K562 (cell line): ENCODE measurements around the gene RNF181. TPM values are rescaled to one million over a fixed set of nuclear protein-coding genes. Genes with fewer than 3 reads are reported as not detected.
A peak's percentile ranks its signal among the peaks of the same experiment; 100 is the strongest.
"Not testable (repeated sequence)": the region's sequence is repeated elsewhere in the genome, so short reads cannot be mapped to it uniquely, and the experiment has no call there.

Experiments used
- ATAC-seq: fragments of 200-7000 bp; cut with Tn5 transposase; 3 replicates; pipeline ENCODE4 v1.9.1; 2020; ENCODE audit warnings: moderate library complexity
- BruUV-seq: library from RNA; stranded (reverse); fragments of 400-500 nt; replicated peaks from 2 replicates; lab custom pipeline; 2021; lab: Mats Ljungman, UMichigan
- CTCF ChIA-PET: fragments of 300-600 bp; formaldehyde crosslinking; extraction: SDS; loops from one replicate; lab custom pipeline; 2021; ENCODE audit warnings: low intra/inter-chr PET ratio; lab: Yijun Ruan, JAX
- POLR2A ChIA-PET: fragments of 300-600, 350-650 bp; sonication (Branson Sonifier 250); formaldehyde crosslinking; extraction: SDS; loops from one replicate; lab custom pipeline; 2021; ENCODE audit warnings: antibody characterized with exemption, inconsistent platforms; lab: Yijun Ruan, JAX
- DNase-seq, 4 experiments: peaks; one replicate each; pipeline versions ENCODE4 v3.0.0 to v3.0.0-alpha.2; 2011 to 2018; ENCODE audit warnings: low spot score in 3 of 4, mixed read lengths in 3 of 4; ENCODE audit errors: extremely low read depth in 1 of 4
- FAIRE-seq: peaks from 2 replicates; lab custom pipeline; 2011; peaks lifted over from hg19 to GRCh38; lab: Jason Lieb, UNC
- H2AFZ ChIP-seq: 2 replicates; pipeline ENCODE4 v1.6.0; 2011; ENCODE audit warnings: low read depth, low read length, control low read depth, inconsistent platforms
- H3K27ac ChIP-seq: fragments of 200-600 bp; 3 replicates; pipeline ENCODE4 v1.8.0; 2011; ENCODE audit warnings: low read depth, mild to moderate bottlenecking, control low read depth, inconsistent platforms, low read length, moderate library complexity, mixed read lengths; ENCODE audit errors: extremely low read depth
- H3K27me3 ChIP-seq, 2 experiments: fragments of 300-600 bp in 1 of 2; 2 replicates in 1 of 2; 3 replicates in 1 of 2; pipeline versions ENCODE4 v1.6.0 to v1.8.0; 2011; ENCODE audit warnings: inconsistent platforms in 2 of 2, low read length in 2 of 2, mild to moderate bottlenecking in 1 of 2, mixed read lengths in 1 of 2, moderate library complexity in 1 of 2; ENCODE audit not compliant: control insufficient read depth in 2 of 2, insufficient read depth in 2 of 2
- H3K36me3 ChIP-seq: fragments of 300-600 bp; 3 replicates; pipeline ENCODE4 v1.8.0; 2011; ENCODE audit warnings: mild to moderate bottlenecking, low read length, inconsistent platforms; ENCODE audit not compliant: control insufficient read depth, insufficient read depth
- H3K4me1 ChIP-seq, 2 experiments: fragments of 200-600 bp in 1 of 2; replicated peaks in 1 of 2; 2 replicates in 1 of 2; 3 replicates in 1 of 2; pipeline versions ENCODE4 v1.5.1 to v1.8.0; 2011; ENCODE audit warnings: inconsistent platforms in 2 of 2, low read length in 2 of 2, mild to moderate bottlenecking in 1 of 2, mixed read lengths in 1 of 2, moderate library complexity in 1 of 2; ENCODE audit not compliant: control insufficient read depth in 2 of 2, insufficient read depth in 2 of 2
- H3K4me2 ChIP-seq: 2 replicates; pipeline ENCODE4 v1.6.1; 2011; ENCODE audit warnings: low read length, control low read depth, inconsistent platforms, mixed read lengths; ENCODE audit not compliant: insufficient read depth
- H3K4me3 ChIP-seq: fragments of 200-600 bp; sonication (generic), shearing (Covaris generic); 2 replicates; pipeline ENCODE4 v1.5.1; 2016; ENCODE audit warnings: control low read depth, inconsistent platforms
- H3K79me2 ChIP-seq: fragments of 200-600 bp; 3 replicates; pipeline ENCODE4 v1.8.0; 2011; ENCODE audit warnings: low read length, inconsistent platforms; ENCODE audit not compliant: control insufficient read depth, insufficient read depth
- H3K9ac ChIP-seq, 2 experiments: 2 replicates each; pipeline versions ENCODE4 v1.6.0 to v1.6.1; 2011; ENCODE audit warnings: low read depth in 2 of 2, low read length in 2 of 2, control low read depth in 1 of 2, inconsistent platforms in 1 of 2, mild to moderate bottlenecking in 1 of 2, mixed read lengths in 1 of 2; ENCODE audit not compliant: insufficient read depth in 1 of 2
- H3K9me1 ChIP-seq: one replicate; pipeline ENCODE4 v1.6.0; 2011; ENCODE audit warnings: inconsistent platforms, mild to moderate bottlenecking, low read length, moderate library complexity; ENCODE audit not compliant: control insufficient read depth, insufficient read depth
- H3K9me3 ChIP-seq: replicated peaks from 2 replicates; pipeline ENCODE4 v1.5.1; 2011; ENCODE audit warnings: low read depth, low read length, inconsistent platforms; ENCODE audit not compliant: control insufficient read depth, insufficient read depth
- H4K20me1 ChIP-seq: replicated peaks from 2 replicates; pipeline ENCODE4 v1.6.1; 2011; ENCODE audit warnings: low read length, inconsistent platforms, mixed read lengths; ENCODE audit not compliant: control insufficient read depth, insufficient read depth
- E2F5 ChIP-seq: sonication (generic); formaldehyde crosslinking; IDR thresholded peaks from 2 replicates; pipeline ENCODE4 v1.8.0; 2022; ENCODE audit warnings: mild to moderate bottlenecking, missing genetic modification reagents
- HNRNPL ChIP-seq: fragments of 200-400 bp; formaldehyde crosslinking; IDR thresholded peaks from 2 replicates; pipeline ENCODE4 v1.6.1; 2017; ENCODE audit warnings: low read depth, mild to moderate bottlenecking, low read length
- JUND ChIP-seq, 2 experiments: IDR thresholded peaks; 2 replicates in 1 of 2; 3 replicates in 1 of 2; pipeline ENCODE4 v1.6.1; 2011; ENCODE audit warnings: borderline replicate concordance in 2 of 2, low read depth in 2 of 2, low read length in 2 of 2, improper control_type of control experiment in 1 of 2, missing biosample characterization in 1 of 2, missing genetic modification characterization in 1 of 2, missing genetic modification reagents in 1 of 2
- MBD1 ChIP-seq: fragments of 250-450 bp; sonication (Bioruptor Pico); IDR thresholded peaks from 2 replicates; pipeline ENCODE4 v1.8.0; 2022; ENCODE audit warnings: inconsistent platforms
- POLR2G ChIP-seq: fragments of 200-400 bp; formaldehyde crosslinking; IDR thresholded peaks from 2 replicates; pipeline ENCODE4 v1.6.1; 2017; ENCODE audit warnings: low read depth, mild to moderate bottlenecking, antibody characterized with exemption, low read length, moderate library complexity
- PTBP1 ChIP-seq: fragments of 200-400 bp; formaldehyde crosslinking; IDR thresholded peaks from 2 replicates; pipeline ENCODE4 v1.6.1; 2017; ENCODE audit warnings: low read depth, low read length
- TFAM ChIP-seq: fragments of 250-450 bp; sonication (Bioruptor Pico); conservative IDR thresholded peaks from 2 replicates; pipeline ENCODE4 v1.5.0; 2021; ENCODE audit warnings: mild to moderate bottlenecking, moderate library complexity
- ZBTB5 ChIP-seq: fragments of 450-650 bp; IDR thresholded peaks from 2 replicates; pipeline ENCODE4 v1.6.1; 2017; ENCODE audit warnings: antibody characterized with exemption
- ZFP91 ChIP-seq: sonication (generic); formaldehyde crosslinking; IDR thresholded peaks from 2 replicates; pipeline ENCODE4 v1.8.0; 2022; ENCODE audit warnings: mild to moderate bottlenecking, missing genetic modification reagents
- ZNF165 ChIP-seq: fragments of 250-450 bp; sonication (Bioruptor Pico); IDR thresholded peaks from 2 replicates; pipeline ENCODE4 v1.4.0; 2020; ENCODE audit warnings: borderline replicate concordance
- ZNF436 ChIP-seq: fragments of 250-450, 450-650 bp; sonication (Bioruptor Pico); formaldehyde crosslinking; IDR thresholded peaks from 2 replicates; pipeline ENCODE4 v1.7.0; 2020; ENCODE audit warnings: mild to moderate bottlenecking
- ZNF785 ChIP-seq: fragments of 250-450 bp; sonication (Bioruptor Pico); IDR thresholded peaks from 2 replicates; pipeline ENCODE4 v1.4.0; 2020; ENCODE audit warnings: mild to moderate bottlenecking
- WGBS: fragments of 100-300 bp; shearing (Covaris generic); methylation state at CpG from one replicate; pipeline ENCODE4 v1.1.6; 2016; ENCODE audit warnings: low coverage, mixed read lengths; ENCODE audit not compliant: insufficient coverage; ENCODE audit errors: missing lambda C conversion rate; 5-methylcytosine and 5-hydroxymethylcytosine counted together
- in situ Hi-C: fragments of 300-500 bp; cut with MboI; formaldehyde crosslinking; loops from 4 replicates; pipeline ENCODE4 v1.15.0; 2018; ENCODE audit warnings: inconsistent platforms, mixed read lengths
- intact Hi-C: fragments of 100-400 bp; cut with micrococcal nuclease; formaldehyde crosslinking; loops from 2 replicates; pipeline ENCODE4 v1.14.2; 2022
- polyA plus RNA-seq, 8 experiments: library from polyadenylated mRNA; depleted of rRNA in 4 of 8; stranded (reverse) in 5 of 8; unstranded in 3 of 8; fragments of >200 nt; fragmentation: Nextera tagmentation in 2 of 8; fragmentation: Illumina TruSeq in 1 of 8; extraction: Ambion mirVana in 2 of 8; extraction: Trizol in 1 of 8; gene quantifications; 2 replicates each; pipeline versions ENCODE4 v1.2.1 to v1.2.3, GENCODE V29; 2011 to 2014; ENCODE audit warnings: inconsistent platforms in 1 of 8, missing spikeins in 1 of 8
- total RNA-seq, 7 experiments: library from RNA; depleted of rRNA in 6 of 7; stranded (reverse); fragments of >200 nt in 6 of 7; fragmentation: Illumina TruSeq in 2 of 7; extraction: Trizol in 2 of 7; gene quantifications; 2 replicates each; pipeline versions ENCODE4 v1.2.1 to v1.2.3, GENCODE V29; 2011 to 2021; ENCODE audit warnings: low replicate concordance in 1 of 7

Gene RNF181
- total and polyA plus RNA-seq, 9 of the 15 experiments (the other 6 are each of a cell fraction or from before 2014, with no cell fraction given) = 139 to 492 (median 253) TPM

GRCh38 chr2:85602476-85603234 lies 7.1 kb downstream of the RNF181 start, which contains the start of gene TMEM150A (continued):
- TF ChIP-seq ZBTB5 (no peak), ZNF436 (no peak), POLR2G (peak; percentile 96), PTBP1 (peak; percentile 38; the same call in 1 of the 2 replicates), ZNF785 (CRISPR knock-in tag) (no peak), ZNF165 (CRISPR knock-in tag) (0 out of 2 replicates have a peak, but pooled peaks have one; percentile 59), E2F5 (CRISPR knock-in tag) (0 out of 2 replicates have a peak, but pooled peaks have one; percentile 26), TFAM (CRISPR knock-in tag) (no peak), ZFP91 (CRISPR knock-in tag) (0 out of 2 replicates have a peak, but pooled peaks have one; percentile 24), HNRNPL (peak; percentile 65; the same call in 1 of the 2 replicates), JUND (IDR thresholded peaks at IDR 0.05; ENCODE audit: borderline replicate concordance, low read depth, low read length) (peak; percentile 38; the same call in 1 of the 2 replicates), JUND (tag; IDR thresholded peaks at IDR 0.05; ENCODE audit: borderline replicate concordance, low read depth, low read length) (no peak; the same call in 2 of the 3 replicates), MBD1 (CRISPR knock-in tag) (no peak)

GRCh38 chr2:85604133-85604444 lies 8.5 kb downstream of the RNF181 start:
- intact Hi-C loops = loop anchor here (5.0 kb wide), 1 partner anchor 182 kb away; no protein-coding TSS in a partner anchor
- H3K9me3 ChIP-seq, in situ Hi-C loops, H3K27ac ChIP-seq, FAIRE-seq, BruUV-seq, H4K20me1 ChIP-seq, DNase-seq, CTCF ChIA-PET, H3K9me1 ChIP-seq, ATAC-seq, H3K27me3 ChIP-seq: not testable (repeated sequence)
- Histone ChIP-seq H2AFZ (peak overlapping the region; percentile 33; the same call in 1 of the 2 replicates), H3K4me1 (peaks cover 9 to 34% of the 10 kb centered on the region in 2 experiments; a peak in 4 of 5 replicates), H3K4me3 (peak overlapping the region; percentile 79), H3K79me2 (peaks cover 31% of the 10 kb centered on the region; the same call in 2 of the 3 replicates), H3K4me2 (peak overlapping the region; percentile 100), H3K36me3 (peaks cover 39% of the 10 kb centered on the region; the same call in 2 of the 3 replicates), H3K9ac (peak overlapping the region; percentile 59; a peak in 1 of 4 replicates)
- POLR2A ChIA-PET = interaction anchor here (0.6 to 5.5 kb wide), 10 partner anchors 8 to 108 kb away, joined by 3 to 31 read pairs (median 5); partner anchors contain the start of genes C2orf68, MAT2A, RNF181 and USP39
- 60% methylated on average over 3 of the region's 3 CpGs for WGBS
